Tibial artery (tissue), 4 donors: ENCODE results near the gene SERPINF2.

ENCODE experiments used
- DNase-seq, 2 donors: peaks; one replicate each; pipeline ENCODE4 v3.0.0-alpha.2; 2019
- H3K27ac ChIP-seq, 2 donors: fragments of 200-600 bp; sonication (generic) in 1 of 2; 1 replicate in 1 of 2; 2 replicates in 1 of 2; pipeline ENCODE4 v1.5.1; 2018 to 2019; ENCODE audit warnings: mild to moderate bottlenecking in 1 of 2
- H3K27me3 ChIP-seq, 2 donors: fragments of 200-600 bp; sonication (generic) in 1 of 2; one replicate each; pipeline versions ENCODE4 v1.5.1 to v1.6.0; 2016 to 2019
- H3K36me3 ChIP-seq, 3 donors: fragments of 200-600 bp; sonication (generic) in 2 of 3; one replicate each; pipeline ENCODE4 v1.5.1; 2016 to 2019; ENCODE audit warnings: mild to moderate bottlenecking in 2 of 3
- H3K4me1 ChIP-seq, 4 donors: fragments of 200-600 bp; sonication (generic) in 2 of 4; 1 replicate in 3 of 4; 2 replicates in 1 of 4; pipeline ENCODE4 v1.5.1; 2016 to 2019
- H3K4me3 ChIP-seq, 2 donors: fragments of 200-600 bp; sonication (generic) in 1 of 2; 1 replicate in 1 of 2; 2 replicates in 1 of 2; pipeline ENCODE4 v1.5.1; 2018 to 2019; ENCODE audit warnings: mild to moderate bottlenecking in 2 of 2
- H3K9me3 ChIP-seq, 3 donors: fragments of 200-600 bp; sonication (generic) in 1 of 3; one replicate each; pipeline ENCODE4 v1.5.1; 2016 to 2019
- intact Hi-C: fragments of 100-400 bp; cut with DNase I; formaldehyde crosslinking; loops from one replicate; pipeline ENCODE4 v1.15.0; 2023; ENCODE audit warnings: low total_unique reads
- TF ChIP-seq, protein P1 (sequence below), 2 experiments: fragments of 200-600 bp in 1 of 2; fragments of 450-650 bp in 1 of 2; IDR thresholded peaks; one replicate each; pipeline ENCODE4 v1.5.1; 2017 to 2019; ENCODE audit warnings: antibody characterized with exemption in 2 of 2, mild to moderate bottlenecking in 1 of 2, moderate library complexity in 1 of 2

Gene SERPINF2

DNA sequence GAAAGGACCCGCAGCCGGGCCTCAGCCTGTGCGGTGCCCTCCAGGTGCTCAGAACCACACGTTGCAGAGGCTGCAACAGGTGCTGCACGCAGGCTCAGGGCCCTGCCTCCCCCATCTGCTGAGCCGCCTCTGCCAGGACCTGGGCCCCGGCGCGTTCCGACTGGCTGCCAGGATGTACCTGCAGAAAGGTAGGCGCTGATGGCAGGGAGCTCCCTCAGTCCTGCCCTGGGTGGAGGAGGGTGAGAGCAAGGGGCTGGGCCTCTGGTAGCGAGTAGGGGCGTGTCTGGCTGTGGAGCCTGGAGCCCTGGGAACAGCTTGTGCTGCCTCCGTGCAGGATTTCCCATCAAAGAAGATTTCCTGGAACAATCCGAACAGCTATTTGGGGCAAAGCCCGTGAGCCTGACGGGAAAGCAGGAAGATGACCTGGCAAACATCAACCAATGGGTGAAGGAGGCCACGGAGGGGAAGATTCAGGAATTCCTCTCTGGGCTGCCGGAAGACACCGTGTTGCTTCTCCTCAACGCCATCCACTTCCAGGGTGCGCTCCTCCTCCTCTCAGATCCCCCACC lies 4.4 kb downstream of the SERPINF2 start:
- DNase-seq = peak in 1 of 2 donors; percentile 58
- peak overlapping the region in 1 of 2 donors; percentile 4 for H3K27ac ChIP-seq
- no peaks in the 10 kb centered on the region for H3K36me3 ChIP-seq
- TF ChIP-seq, protein P1, sequence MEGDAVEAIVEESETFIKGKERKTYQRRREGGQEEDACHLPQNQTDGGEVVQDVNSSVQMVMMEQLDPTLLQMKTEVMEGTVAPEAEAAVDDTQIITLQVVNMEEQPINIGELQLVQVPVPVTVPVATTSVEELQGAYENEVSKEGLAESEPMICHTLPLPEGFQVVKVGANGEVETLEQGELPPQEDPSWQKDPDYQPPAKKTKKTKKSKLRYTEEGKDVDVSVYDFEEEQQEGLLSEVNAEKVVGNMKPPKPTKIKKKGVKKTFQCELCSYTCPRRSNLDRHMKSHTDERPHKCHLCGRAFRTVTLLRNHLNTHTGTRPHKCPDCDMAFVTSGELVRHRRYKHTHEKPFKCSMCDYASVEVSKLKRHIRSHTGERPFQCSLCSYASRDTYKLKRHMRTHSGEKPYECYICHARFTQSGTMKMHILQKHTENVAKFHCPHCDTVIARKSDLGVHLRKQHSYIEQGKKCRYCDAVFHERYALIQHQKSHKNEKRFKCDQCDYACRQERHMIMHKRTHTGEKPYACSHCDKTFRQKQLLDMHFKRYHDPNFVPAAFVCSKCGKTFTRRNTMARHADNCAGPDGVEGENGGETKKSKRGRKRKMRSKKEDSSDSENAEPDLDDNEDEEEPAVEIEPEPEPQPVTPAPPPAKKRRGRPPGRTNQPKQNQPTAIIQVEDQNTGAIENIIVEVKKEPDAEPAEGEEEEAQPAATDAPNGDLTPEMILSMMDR (IDR thresholded peaks at IDR 0.05) = no peak
- no peak overlapping the region for H3K4me3 ChIP-seq
- no peaks in the 10 kb centered on the region for H3K27me3 ChIP-seq
- no peaks in the 10 kb centered on the region for H3K9me3 ChIP-seq
- no peaks in the 10 kb centered on the region for H3K4me1 ChIP-seq
- intact Hi-C loops = no loop called here

DNA sequence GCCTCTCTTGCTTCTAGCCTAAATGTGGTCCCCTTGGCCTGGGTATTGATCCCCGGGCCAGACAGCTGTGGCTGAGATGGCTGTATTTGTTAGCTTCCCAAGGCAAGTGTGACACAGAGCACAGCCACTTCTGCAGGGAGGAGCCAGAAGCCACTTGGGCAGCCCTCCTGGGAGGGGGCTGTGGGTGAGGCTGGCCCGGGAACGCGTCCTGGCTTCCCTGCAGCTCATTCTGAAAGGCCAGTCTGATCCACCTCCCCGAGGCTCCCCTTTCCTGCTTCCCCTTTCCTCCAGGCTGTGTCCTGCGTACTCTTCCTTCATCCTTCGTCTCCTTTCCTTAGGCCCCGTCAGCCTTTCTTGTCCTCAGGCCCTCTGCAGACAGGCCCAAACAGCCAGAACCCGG lies 8.0 kb downstream of the SERPINF2 start:
- intact Hi-C loops = no loop called here
- peaks cover 0 to 11% (median 5%) of the 10 kb centered on the region in 4 donors for H3K4me1 ChIP-seq
- H3K36me3 ChIP-seq = no peaks in the 10 kb centered on the region
- H3K4me3 ChIP-seq = no peak overlapping the region
- H3K9me3 ChIP-seq = no peaks in the 10 kb centered on the region
- DNase-seq = no peak
- H3K27me3 ChIP-seq = peaks cover 0 to 5% of the 10 kb centered on the region in 2 donors
- TF ChIP-seq, protein P1 (IDR thresholded peaks at IDR 0.05) = no peak
- H3K27ac ChIP-seq = no peak overlapping the region

DNA sequence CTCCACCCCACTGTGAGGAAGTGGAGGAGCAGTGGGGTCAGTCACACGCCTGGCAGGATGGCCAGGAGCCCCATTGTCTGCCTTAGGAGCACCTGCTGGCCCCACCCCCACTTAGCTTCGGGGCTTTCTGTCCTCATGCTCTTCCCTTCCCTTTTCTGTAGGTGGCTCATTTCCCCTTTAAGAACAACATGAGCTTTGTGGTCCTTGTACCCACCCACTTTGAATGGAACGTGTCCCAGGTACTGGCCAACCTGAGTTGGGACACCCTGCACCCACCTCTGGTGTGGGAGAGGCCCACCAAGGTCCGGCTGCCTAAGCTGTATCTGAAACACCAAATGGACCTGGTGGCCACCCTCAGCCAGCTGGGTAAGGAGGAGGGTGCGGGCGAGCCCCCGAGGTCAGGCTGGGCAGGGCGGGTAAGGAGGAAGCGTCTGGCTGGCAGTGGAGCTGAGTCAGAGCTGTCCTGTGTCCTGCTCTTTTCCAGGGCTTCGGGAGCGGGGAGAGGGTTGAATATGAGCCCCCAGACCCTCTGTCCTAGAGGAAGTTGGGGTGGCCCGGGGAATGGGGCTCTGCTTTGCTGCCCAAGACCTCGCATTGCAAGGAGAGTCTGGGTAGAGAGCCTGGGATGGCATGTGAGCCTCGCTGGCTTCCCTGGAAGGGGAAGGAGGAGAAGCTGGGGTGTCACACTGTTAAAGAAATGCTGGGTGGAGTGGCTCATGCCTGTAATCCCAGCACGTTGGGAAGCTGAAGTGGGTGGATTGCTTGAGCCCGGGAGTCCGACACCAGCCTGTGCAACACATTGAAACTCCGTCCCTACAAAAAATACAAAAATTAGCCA lies 10.0 kb downstream of the SERPINF2 start:
- H3K27ac ChIP-seq = no peak overlapping the region
- peaks cover 0 to 12% (median 5%) of the 10 kb centered on the region in 4 donors for H3K4me1 ChIP-seq
- peak in 1 of 2 donors; percentile 52 for DNase-seq
- peaks cover 0 to 10% of the 10 kb centered on the region in 2 donors for H3K27me3 ChIP-seq
- H3K9me3 ChIP-seq = no peaks in the 10 kb centered on the region
- intact Hi-C loops = no loop called here
- no peak overlapping the region for H3K4me3 ChIP-seq
- TF ChIP-seq, protein P1 (IDR thresholded peaks at IDR 0.05) = no peak
- no peaks in the 10 kb centered on the region for H3K36me3 ChIP-seq

DNA sequence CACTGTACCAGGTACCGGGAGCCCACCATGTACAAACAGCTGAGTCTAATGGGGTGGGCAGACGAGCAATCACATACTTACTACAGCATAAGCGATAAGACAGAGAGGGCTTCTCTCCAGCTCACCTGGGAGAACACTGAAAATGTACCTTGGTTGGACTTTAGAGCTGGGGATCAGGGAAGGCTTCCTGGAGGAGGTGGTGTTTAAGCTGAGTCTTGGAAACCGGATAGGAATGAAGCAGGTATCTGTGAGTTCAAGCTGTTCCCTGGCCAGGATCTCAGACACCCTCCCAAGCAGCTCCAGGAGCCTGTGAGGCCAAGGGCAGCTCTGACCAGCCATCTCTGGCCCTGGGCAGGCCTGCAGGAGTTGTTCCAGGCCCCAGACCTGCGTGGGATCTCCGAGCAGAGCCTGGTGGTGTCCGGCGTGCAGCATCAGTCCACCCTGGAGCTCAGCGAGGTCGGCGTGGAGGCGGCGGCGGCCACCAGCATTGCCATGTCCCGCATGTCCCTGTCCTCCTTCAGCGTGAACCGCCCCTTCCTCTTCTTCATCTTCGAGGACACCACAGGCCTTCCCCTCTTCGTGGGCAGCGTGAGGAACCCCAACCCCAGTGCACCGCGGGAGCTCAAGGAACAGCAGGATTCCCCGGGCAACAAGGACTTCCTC lies 11.2 kb downstream of the SERPINF2 start:
- Histone ChIP-seq H3K9me3 (no peaks in the 10 kb centered on the region), H3K36me3 (no peaks in the 10 kb centered on the region), H3K4me1 (peaks cover 0 to 12% (median 5%) of the 10 kb centered on the region in 4 donors), H3K4me3 (no peak overlapping the region), H3K27ac (no peak overlapping the region), H3K27me3 (peaks cover 0 to 10% of the 10 kb centered on the region in 2 donors)
- TF ChIP-seq, protein P1 (IDR thresholded peaks at IDR 0.05) = no peak
- DNase-seq = no peak
- intact Hi-C loops = no loop called here

DNA sequence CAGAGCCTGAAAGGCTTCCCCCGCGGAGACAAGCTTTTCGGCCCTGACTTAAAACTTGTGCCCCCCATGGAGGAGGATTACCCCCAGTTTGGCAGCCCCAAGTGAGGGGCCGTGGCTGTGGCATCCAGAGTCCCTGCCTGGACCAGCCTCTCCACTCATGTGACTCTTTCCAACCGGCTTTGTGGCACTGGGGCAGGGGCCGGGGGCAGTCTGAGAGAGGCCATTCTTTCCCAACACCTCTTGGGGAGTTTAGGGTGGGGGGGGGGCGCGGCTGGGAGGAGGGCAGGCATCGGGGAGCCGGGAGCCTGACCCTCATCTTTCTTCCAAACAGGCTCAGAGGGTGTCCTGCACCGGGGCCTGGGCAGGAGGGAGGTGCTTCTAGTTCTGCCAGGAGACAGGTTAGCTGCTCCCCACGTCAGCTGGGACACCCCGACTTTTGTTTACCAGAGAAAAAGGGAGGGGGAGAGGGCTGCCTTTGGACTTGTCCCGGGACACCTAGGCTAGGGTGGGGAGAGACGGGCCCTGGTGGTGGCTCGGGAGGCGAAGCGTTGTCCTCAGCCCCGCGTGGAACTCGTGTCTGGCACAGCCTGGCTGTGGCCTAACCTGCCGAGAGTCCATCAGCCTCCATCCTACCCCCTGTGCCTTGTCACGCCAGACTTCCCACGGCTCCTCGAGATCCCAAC lies 11.9 kb downstream of the SERPINF2 start:
- Histone ChIP-seq H3K36me3 (no peaks in the 10 kb centered on the region), H3K27me3 (peaks cover 0 to 10% of the 10 kb centered on the region in 2 donors), H3K4me3 (no peak overlapping the region), H3K9me3 (no peaks in the 10 kb centered on the region), H3K4me1 (peaks cover 0 to 12% (median 5%) of the 10 kb centered on the region in 4 donors), H3K27ac (no peak overlapping the region)
- TF ChIP-seq, protein P1 (IDR thresholded peaks at IDR 0.05) = no peak
- intact Hi-C loops = no loop called here
- DNase-seq = no peak
